WI38 (cell line): ENCODE measurements around the gene ANG.

Experiments
- H3K4me3 ChIP-seq: 2 replicates; pipeline ENCODE4 v1.5.1; 2011; ENCODE audit warnings: low read depth, mild to moderate bottlenecking, control low read depth, low read length
- CTCF ChIP-seq: IDR thresholded peaks from 2 replicates; pipeline ENCODE4 v1.5.1; 2012; ENCODE audit warnings: low read depth, mild to moderate bottlenecking, control low read depth, low read length

Gene ANG

GRCh38 chr14:20679907-20680306, 8.7 kb upstream of the ANG start:
- TF ChIP-seq CTCF, result no peak
- H3K4me3 ChIP-seq, result no peak overlapping the region

- no peak for TF ChIP-seq CTCF
- H3K4me3 ChIP-seq, result no peak overlapping the region
These were observed 8.2 kb upstream of the ANG start for GRCh38 chr14:20680363-20680762.

GRCh38 chr14:20680843-20681347, 7.7 kb upstream of the ANG start:
- TF ChIP-seq CTCF, result no peak
- peak overlapping the region; percentile 82 for H3K4me3 ChIP-seq

- TF ChIP-seq CTCF, result no peak
- H3K4me3 ChIP-seq, result peak overlapping the region; percentile 82
These were observed 7.0 kb upstream of the ANG start for GRCh38 chr14:20681348-20682126.

- TF ChIP-seq CTCF, result no peak
- peak overlapping the region; percentile 82 for H3K4me3 ChIP-seq
These were observed 6.5 kb upstream of the ANG start for GRCh38 chr14:20682127-20682434.

- TF ChIP-seq CTCF, result no peak
- H3K4me3 ChIP-seq, result peak overlapping the region; percentile 82
These were observed 6.0 kb upstream of the ANG start for GRCh38 chr14:20682435-20683124.
